ENCODE measurements around the gene CISD1.
"Not testable (repeated sequence)": the region's sequence is repeated elsewhere in the genome, so short reads cannot be mapped to it uniquely, and the experiment has no call there.

The CISD1 gene

GRCh38 chr10:58268946-58269781 is at the start of gene CISD1:
Gene CISD1 (plus strand): TSS chr10:58269162. CDS start chr10:58269274, 112 bp downstream.
- peak; percentile 88 for DNase-seq

GRCh38 chr10:58219875-58220274 is 49.1 kb upstream of the CISD1 start:
- DNase-seq: no peak

GRCh38 chr10:58220769-58221451 is 48.1 kb upstream of the CISD1 start:
- DNase-seq: no peak

GRCh38 chr10:58225654-58226053 is 43.3 kb upstream of the CISD1 start:
- no peak for DNase-seq

- DNase-seq: not testable (repeated sequence)
Measured at GRCh38 chr10:58229856-58230255, 39.1 kb upstream of the CISD1 start.

- DNase-seq: no peak
Measured at GRCh38 chr10:58237014-58237834, 31.7 kb upstream of the CISD1 start.

GRCh38 chr10:58239561-58240169 is 29.3 kb upstream of the CISD1 start:
- no peak for DNase-seq

GRCh38 chr10:58240531-58240930 is 28.4 kb upstream of the CISD1 start:
- no peak for DNase-seq

GRCh38 chr10:58241346-58241745 is 27.6 kb upstream of the CISD1 start:
- no peak for DNase-seq

- no peak for DNase-seq
Measured at GRCh38 chr10:58243269-58243668, 25.7 kb upstream of the CISD1 start.

GRCh38 chr10:58243801-58244200 is 25.2 kb upstream of the CISD1 start:
- DNase-seq: not testable (repeated sequence)

- DNase-seq: not testable (repeated sequence)
Measured at GRCh38 chr10:58244242-58244641, 24.7 kb upstream of the CISD1 start.

GRCh38 chr10:58244666-58245065 is 24.3 kb upstream of the CISD1 start:
- not testable (repeated sequence) for DNase-seq

- no peak for DNase-seq
Measured at GRCh38 chr10:58253184-58253583, 15.8 kb upstream of the CISD1 start.

- DNase-seq: no peak
Measured at GRCh38 chr10:58254644-58255043, 14.3 kb upstream of the CISD1 start.

- not testable (repeated sequence) for DNase-seq
Measured at GRCh38 chr10:58256013-58256780, 12.8 kb upstream of the CISD1 start.

- DNase-seq: no peak
Measured at GRCh38 chr10:58258977-58259692, 9.8 kb upstream of the CISD1 start.

- no peak for DNase-seq
Measured at GRCh38 chr10:58260334-58260733, 8.6 kb upstream of the CISD1 start.

- no peak for DNase-seq
Measured at GRCh38 chr10:58262766-58263165, 6.2 kb upstream of the CISD1 start.

- DNase-seq: no peak
Measured at GRCh38 chr10:58264780-58265179, 4.2 kb upstream of the CISD1 start.

GRCh38 chr10:58265249-58265648 is 3.7 kb upstream of the CISD1 start:
- DNase-seq: no peak
